Caco-2 (cell line): ENCODE results near the gene PTPN14. TPM values are rescaled to one million over a fixed set of nuclear protein-coding genes. Genes with fewer than 3 reads are reported as not detected.

Experiments used
- BruUV-seq: library from RNA; stranded (reverse); fragments of 400-500 nt; replicated peaks from 2 replicates; lab custom pipeline; 2021; lab: Mats Ljungman, UMichigan
- CTCF ChIA-PET: fragments of 300-600 bp; sonication (Branson Sonifier 250); formaldehyde crosslinking; loops from one replicate; lab custom pipeline; 2022; ENCODE audit warnings: antibody characterized with exemption; lab: Charles Lee
- POLR2A ChIA-PET: fragments of 300-600 bp; sonication (Branson Sonifier 250); formaldehyde crosslinking; loops from one replicate; lab custom pipeline; 2022; ENCODE audit warnings: antibody characterized with exemption; lab: Charles Lee
- DNase-seq, 2 experiments: peaks; one replicate each; pipeline versions ENCODE4 v3.0.0 to v3.0.0-alpha.2; 2020 to 2022
- H3K27me3 ChIP-seq: replicated peaks from 2 replicates; pipeline ENCODE4 v1.6.0; 2011; ENCODE audit warnings: low read length; ENCODE audit not compliant: control insufficient read depth, insufficient read depth
- H3K36me3 ChIP-seq: 2 replicates; pipeline ENCODE4 v1.5.1; 2011; ENCODE audit warnings: low read length; ENCODE audit not compliant: control insufficient read depth, insufficient read depth
- H3K4me1 ChIP-seq: fragments of 250-450 bp; sonication (Bioruptor Pico); 2 replicates; pipeline ENCODE4 v1.5.1; 2020; ENCODE audit warnings: mild to moderate bottlenecking
- H3K4me3 ChIP-seq: 2 replicates; pipeline ENCODE4 v1.5.1; 2011; ENCODE audit warnings: low read depth, mild to moderate bottlenecking, control low read depth, low read length
- H3K9me3 ChIP-seq: fragments of 250-450 bp; sonication (Bioruptor Pico); 2 replicates; pipeline ENCODE4 v1.5.1; 2020; ENCODE audit warnings: mild to moderate bottlenecking, moderate library complexity
- H3K27ac Mint-ChIP-seq: one replicate; pipeline ENCODE4 v1.8.0; 2022; ENCODE audit warnings: mixed read lengths; ENCODE audit not compliant: unreplicated experiment
- H3K27me3 Mint-ChIP-seq: one replicate; pipeline ENCODE4 v1.8.0; 2022; ENCODE audit warnings: mixed read lengths; ENCODE audit not compliant: insufficient read depth, unreplicated experiment
- H3K36me3 Mint-ChIP-seq: one replicate; pipeline ENCODE4 v1.8.0; 2022; ENCODE audit warnings: mild to moderate bottlenecking, mixed read lengths; ENCODE audit not compliant: insufficient read depth, unreplicated experiment
- H3K4me1 Mint-ChIP-seq: one replicate; pipeline ENCODE4 v1.8.0; 2022; ENCODE audit warnings: low read depth, mixed read lengths; ENCODE audit not compliant: unreplicated experiment
- H3K4me3 Mint-ChIP-seq: one replicate; pipeline ENCODE4 v1.8.0; 2022; ENCODE audit warnings: mild to moderate bottlenecking, moderate library complexity, mixed read lengths; ENCODE audit not compliant: unreplicated experiment
- H3K9me3 Mint-ChIP-seq: one replicate; pipeline ENCODE4 v1.8.0; 2022; ENCODE audit warnings: mixed read lengths; ENCODE audit not compliant: unreplicated experiment
- CTCF ChIP-seq, 2 experiments: fragments of 200-600 bp in 1 of 2; IDR thresholded peaks; 1 replicate in 1 of 2; 2 replicates in 1 of 2; pipeline versions ENCODE4 v1.5.1 to v1.8.0; 2011 to 2022; ENCODE audit warnings: antibody characterized with exemption in 1 of 2, control low read depth in 1 of 2, inconsistent platforms in 1 of 2, low read depth in 1 of 2, low read length in 1 of 2, mild to moderate bottlenecking in 1 of 2, moderate library complexity in 1 of 2; ENCODE audit not compliant: insufficient read depth in 1 of 2, severe bottlenecking in 1 of 2, unreplicated experiment in 1 of 2
- intact Hi-C: fragments of 100-400 bp; cut with micrococcal nuclease; formaldehyde crosslinking; loops from one replicate; pipeline ENCODE4 v1.10.0; 2022; ENCODE audit not compliant: unreplicated experiment
- total RNA-seq: library from RNA; stranded (reverse); gene quantifications from 2 replicates; pipeline ENCODE4 v1.2.3, GENCODE V29; 2022

PTPN14 gene
- total RNA-seq, 1 experiment from 2014 or later: 103 TPM

- no peaks in the 10 kb centered on the region for H3K27me3 ChIP-seq
Observed at GRCh38 chr1:214590696-214591095, 39.3 kb upstream of the PTPN14 start.

GRCh38 chr1:214588963-214589597 is 37.7 kb upstream of the PTPN14 start:
- ChIA-PET POLR2A (no interaction called here), CTCF (no interaction called here)
- Mint-ChIP-seq H3K27me3 (no peaks in the 10 kb centered on the region), H3K36me3 (no peaks in the 10 kb centered on the region), H3K9me3 (no peaks in the 10 kb centered on the region), H3K27ac (no peak overlapping the region), H3K4me3 (no peak overlapping the region), H3K4me1 (no peaks in the 10 kb centered on the region)
- intact Hi-C loops: loop anchor here (5.0 kb wide), 1 partner anchor 82 kb away; no protein-coding TSS in a partner anchor
- no TSS peak for BruUV-seq
- H3K9me3 ChIP-seq: no peaks in the 10 kb centered on the region
- no peak for TF ChIP-seq CTCF (IDR thresholded peaks at IDR 0.05; ENCODE audit: insufficient read depth in 1 of 2, low read depth in 1 of 2, low read length in 1 of 2, severe bottlenecking in 1 of 2, unreplicated experiment in 1 of 2)
- no peaks in the 10 kb centered on the region for H3K27me3 ChIP-seq
- H3K36me3 ChIP-seq: no peaks in the 10 kb centered on the region
- no peak overlapping the region for H3K4me3 ChIP-seq
- DNase-seq: no peak
- H3K4me1 ChIP-seq: no peaks in the 10 kb centered on the region; the same call in 1 of the 2 replicates

More at GRCh38 chr1:214590696-214591095, 39.3 kb upstream of the PTPN14 start:
- H3K4me3 ChIP-seq: no peak overlapping the region
- no peak for DNase-seq
- Mint-ChIP-seq H3K9me3 (no peaks in the 10 kb centered on the region), H3K27ac (no peak overlapping the region), H3K4me1 (no peaks in the 10 kb centered on the region), H3K27me3 (no peaks in the 10 kb centered on the region), H3K4me3 (no peak overlapping the region), H3K36me3 (no peaks in the 10 kb centered on the region)
- BruUV-seq: no TSS peak
- CTCF ChIA-PET: interaction anchor here (0.7 to 1.8 kb wide), 2 partner anchors 258 to 299 kb away, joined by 3 to 6 read pairs; no protein-coding TSS in a partner anchor
- intact Hi-C loops: no loop called here
- TF ChIP-seq CTCF (IDR thresholded peaks at IDR 0.05; ENCODE audit: insufficient read depth in 1 of 2, low read depth in 1 of 2, low read length in 1 of 2, severe bottlenecking in 1 of 2, unreplicated experiment in 1 of 2): peak in 1 of 2 experiments; percentile 16
- H3K9me3 ChIP-seq: no peaks in the 10 kb centered on the region
- H3K36me3 ChIP-seq: no peaks in the 10 kb centered on the region
- POLR2A ChIA-PET: no interaction called here
- H3K4me1 ChIP-seq: no peaks in the 10 kb centered on the region

- Histone ChIP-seq H3K36me3 (no peaks in the 10 kb centered on the region), H3K9me3 (no peaks in the 10 kb centered on the region), H3K4me1 (no peaks in the 10 kb centered on the region; the same call in 1 of the 2 replicates), H3K27me3 (no peaks in the 10 kb centered on the region), H3K4me3 (no peak overlapping the region)
- Mint-ChIP-seq H3K36me3 (no peaks in the 10 kb centered on the region), H3K9me3 (no peaks in the 10 kb centered on the region), H3K27me3 (no peaks in the 10 kb centered on the region), H3K4me1 (no peaks in the 10 kb centered on the region), H3K4me3 (no peak overlapping the region), H3K27ac (no peak overlapping the region)
- CTCF ChIA-PET: interaction anchor here (1.6 to 1.7 kb wide), 2 partner anchors 199 to 255 kb away, joined by 4 to 6 read pairs; no protein-coding TSS in a partner anchor
- intact Hi-C loops: loop anchor here (5.0 kb wide), 1 partner anchor 80 kb away; no protein-coding TSS in a partner anchor
- POLR2A ChIA-PET: no interaction called here
- DNase-seq: no peak
- BruUV-seq: no TSS peak
- TF ChIP-seq CTCF (IDR thresholded peaks at IDR 0.05; ENCODE audit: insufficient read depth in 1 of 2, low read depth in 1 of 2, low read length in 1 of 2, severe bottlenecking in 1 of 2, unreplicated experiment in 1 of 2): no peak
Observed at GRCh38 chr1:214587165-214587564, 35.8 kb upstream of the PTPN14 start.
